Activated CD8-positive, alpha-beta memory T cell treated with anti-CD3 and anti-CD28 coated beads for 48 hours (primary cell): Measurements from ENCODE around the gene OR2M7.
"Not testable (repeated sequence)": the region's sequence is repeated elsewhere in the genome, so short reads cannot be mapped to it uniquely, and the experiment has no call there.

ENCODE experiments used
- DNase-seq, 3 experiments: peaks; one replicate each; pipeline ENCODE4 v3.0.0-alpha.2; 2020; ENCODE audit warnings: low read depth in 2 of 3, low spot score in 2 of 3

The OR2M7 gene, protein sequence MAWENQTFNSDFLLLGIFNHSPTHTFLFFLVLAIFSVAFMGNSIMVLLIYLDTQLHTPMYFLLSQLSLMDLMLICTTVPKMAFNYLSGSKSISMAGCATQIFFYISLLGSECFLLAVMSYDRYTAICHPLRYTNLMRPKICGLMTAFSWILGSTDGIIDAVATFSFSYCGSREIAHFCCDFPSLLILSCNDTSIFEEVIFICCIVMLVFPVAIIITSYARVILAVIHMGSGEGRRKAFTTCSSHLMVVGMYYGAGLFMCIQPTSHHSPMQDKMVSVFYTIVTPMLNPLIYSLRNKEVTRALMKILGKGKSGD

DNA sequence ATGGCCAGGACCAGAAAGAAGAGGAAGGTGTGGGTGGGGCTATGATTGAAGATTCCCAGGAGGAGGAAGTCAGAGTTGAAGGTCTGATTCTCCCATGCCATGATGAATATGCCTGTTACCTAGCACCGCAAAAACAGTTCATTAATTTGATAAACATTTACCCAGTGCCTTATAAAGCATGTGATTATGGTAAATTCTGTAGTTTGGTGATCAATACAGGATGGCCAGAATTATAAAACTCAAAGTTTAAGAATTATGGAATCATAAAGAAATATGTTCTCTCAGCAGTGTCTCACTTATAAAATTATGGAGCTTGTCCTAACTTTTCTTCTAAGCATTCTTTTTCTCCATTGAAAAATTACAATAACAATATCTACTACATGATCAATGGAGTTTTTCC lies at the start of gene OR2M7:
Gene OR2M7, minus strand, starts transcription at position 101 of the 400 bp plus-strand sequence. Its CDS starts 0 bp downstream, at position 101.
- DNase-seq, result no peak

DNA sequence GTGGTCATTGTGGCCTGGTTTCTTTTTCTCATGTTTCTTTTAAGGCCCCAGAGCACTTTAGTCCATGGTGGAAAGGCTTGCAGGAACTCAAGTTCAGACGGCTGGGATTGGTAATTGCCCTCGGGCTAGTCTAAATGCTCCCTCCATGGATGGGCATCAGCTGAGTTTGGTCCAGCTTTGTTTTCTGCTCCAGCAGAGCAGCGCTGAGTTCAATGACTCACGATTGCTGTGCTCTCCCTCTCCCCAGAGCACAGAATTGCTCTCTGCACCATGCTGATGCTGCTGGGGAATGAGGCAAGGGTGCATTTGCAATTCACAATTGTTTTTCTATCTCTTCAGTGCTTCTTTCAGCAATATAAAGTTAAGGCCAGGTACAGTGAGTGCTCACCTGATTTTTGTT lies 49.4 kb upstream of the OR2M7 start:
- DNase-seq, result no peak

DNA sequence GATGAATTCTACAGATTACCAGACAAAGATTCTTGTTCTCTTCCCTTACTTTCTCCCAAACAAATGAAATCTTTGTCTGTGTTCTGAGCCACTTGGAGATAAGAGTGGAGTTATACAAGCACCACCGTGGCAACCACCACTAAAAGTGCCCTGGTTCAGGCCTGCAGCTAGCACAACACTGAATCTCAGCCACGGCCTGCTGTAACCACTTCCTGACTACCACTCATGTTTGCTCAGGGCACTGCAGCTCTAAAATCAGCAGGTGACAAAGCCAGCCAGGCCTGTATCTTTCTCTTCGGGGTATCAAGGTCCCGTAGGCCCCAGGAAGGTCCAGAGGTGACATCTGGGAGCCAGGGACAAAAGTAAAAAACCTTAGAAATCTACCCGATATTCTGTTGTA lies 48.0 kb upstream of the OR2M7 start:
- DNase-seq, result no peak

DNA sequence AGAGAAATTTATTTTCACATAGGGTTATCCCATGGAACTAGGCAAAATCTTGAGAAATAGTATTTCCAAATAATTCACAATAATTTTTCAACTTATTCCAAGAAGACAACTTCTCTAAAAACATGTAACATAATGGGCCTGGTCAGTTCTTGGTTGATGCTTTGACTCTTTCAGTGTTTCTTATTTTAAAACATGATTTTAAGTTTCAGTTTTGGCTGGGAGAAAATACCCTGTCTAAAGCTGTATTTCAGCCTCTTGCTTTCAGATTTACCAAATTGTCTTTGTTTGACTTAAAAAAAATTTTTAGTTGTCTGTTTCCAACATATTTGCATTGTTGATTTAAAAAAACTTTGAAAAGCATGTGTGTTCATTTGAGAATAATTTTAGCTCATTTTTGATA lies 42.2 kb upstream of the OR2M7 start:
- DNase-seq, result no peak

DNA sequence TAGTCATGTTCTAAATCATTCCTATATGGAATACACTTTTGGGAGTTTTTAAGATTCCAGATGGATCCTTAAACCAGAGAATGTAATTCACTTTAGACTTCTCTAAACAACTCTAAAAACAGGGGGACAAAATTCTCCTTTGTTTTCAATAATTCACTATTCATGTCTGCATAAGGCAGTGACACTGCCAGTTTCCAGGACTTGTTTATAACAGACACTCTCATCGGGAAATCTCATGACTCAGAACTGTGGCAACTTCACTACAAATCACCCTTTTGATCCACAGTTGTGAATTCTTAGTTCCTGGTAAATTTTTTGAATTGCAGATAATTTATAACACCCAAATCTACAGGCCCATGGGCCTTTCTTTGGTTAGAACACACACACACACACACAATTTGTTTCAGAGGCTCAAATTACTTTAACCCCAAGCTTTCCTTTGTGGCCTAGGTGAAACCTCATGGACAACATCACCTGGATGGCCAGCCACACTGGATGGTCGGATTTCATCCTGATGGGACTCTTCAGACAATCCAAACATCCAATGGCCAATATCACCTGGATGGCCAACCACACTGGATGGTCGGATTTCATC lies 36.9 kb upstream of the OR2M7 start, which contains the start of gene OR2T4:
Gene OR2T4, plus strand, starts transcription at position 545 of the 595 bp plus-strand sequence. Its CDS starts 0 bp downstream, at position 545.
- no peak for DNase-seq

DNA sequence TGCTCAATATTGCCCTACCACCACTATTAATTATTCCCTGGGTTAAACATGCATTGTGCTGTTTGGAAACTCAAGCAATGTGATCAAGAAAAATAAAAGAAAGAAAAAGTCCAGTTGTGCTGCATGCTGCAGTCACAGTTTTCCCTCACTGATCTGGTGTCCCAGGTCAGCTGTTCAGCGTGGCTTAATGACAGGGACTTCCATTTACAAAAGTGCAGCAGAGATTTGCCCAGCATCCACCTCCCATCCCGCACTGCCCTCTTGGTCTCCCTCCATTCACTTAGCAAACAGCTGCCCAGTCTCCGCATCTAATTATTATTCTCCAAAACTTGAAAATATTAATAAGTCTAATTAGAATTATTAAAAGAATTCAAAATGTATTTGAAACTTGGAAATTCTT lies 35.0 kb upstream of the OR2M7 start:
- no peak for DNase-seq

DNA sequence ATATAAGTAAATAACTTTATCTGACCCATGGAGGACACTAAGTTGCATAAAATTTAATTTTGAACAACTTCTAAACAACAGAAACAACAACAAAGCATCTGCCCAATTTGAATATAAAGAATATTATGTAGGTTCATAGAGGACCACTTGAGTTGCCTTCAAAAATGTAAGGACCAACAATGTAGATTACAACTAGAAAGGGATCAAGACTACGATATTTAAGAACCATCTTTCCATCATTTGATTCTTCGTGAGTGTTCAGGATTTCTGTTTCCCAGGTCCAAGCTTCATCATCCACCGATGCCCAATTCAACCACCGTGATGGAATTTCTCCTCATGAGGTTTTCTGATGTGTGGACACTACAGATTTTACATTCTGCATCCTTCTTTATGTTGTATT lies 24.1 kb upstream of the OR2M7 start, which contains the start of gene OR14C36:
Gene OR14C36, plus strand, starts transcription at position 301 of the 400 bp plus-strand sequence. Its CDS starts 0 bp downstream, at position 301.
- DNase-seq, result no peak

DNA sequence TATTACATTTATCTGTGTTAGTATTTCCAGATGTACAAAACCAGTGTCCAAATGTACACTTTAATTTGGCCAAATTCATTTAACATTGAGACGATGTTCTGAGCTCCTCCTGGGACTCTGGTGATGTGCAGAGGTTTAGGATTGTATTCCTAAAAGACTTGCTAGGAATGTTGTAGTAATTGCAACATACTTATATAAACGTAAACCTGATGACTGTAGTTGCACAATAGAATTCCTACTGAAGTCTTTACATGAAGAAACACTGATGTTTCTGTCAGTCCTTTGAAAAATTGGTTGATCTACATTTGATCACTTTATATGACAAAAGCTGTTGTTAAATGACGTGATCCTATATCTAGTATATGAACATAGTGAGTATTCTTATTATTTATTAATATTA lies 19.1 kb upstream of the OR2M7 start:
- no peak for DNase-seq

DNA sequence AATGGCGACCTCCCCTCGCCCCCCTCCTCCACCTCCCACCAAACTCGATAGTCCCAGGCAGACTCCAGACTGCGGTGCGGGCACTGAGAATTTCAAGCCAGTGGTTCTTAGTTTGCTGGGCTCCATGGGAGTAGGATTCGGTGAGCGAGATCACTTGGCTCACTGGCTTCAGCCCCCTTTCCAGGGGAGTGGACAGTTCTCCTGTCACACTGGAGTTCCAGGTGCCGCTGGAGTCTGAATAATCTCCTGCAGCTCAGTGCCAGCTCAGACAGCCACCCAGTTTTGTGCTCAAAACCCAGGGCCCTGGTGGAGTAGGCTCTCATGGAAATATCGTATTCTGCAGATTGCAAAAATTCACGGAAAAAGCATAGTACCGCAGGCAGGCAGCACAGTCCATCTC lies 7.6 kb downstream of the OR2M7 start:
- DNase-seq, result no peak

DNA sequence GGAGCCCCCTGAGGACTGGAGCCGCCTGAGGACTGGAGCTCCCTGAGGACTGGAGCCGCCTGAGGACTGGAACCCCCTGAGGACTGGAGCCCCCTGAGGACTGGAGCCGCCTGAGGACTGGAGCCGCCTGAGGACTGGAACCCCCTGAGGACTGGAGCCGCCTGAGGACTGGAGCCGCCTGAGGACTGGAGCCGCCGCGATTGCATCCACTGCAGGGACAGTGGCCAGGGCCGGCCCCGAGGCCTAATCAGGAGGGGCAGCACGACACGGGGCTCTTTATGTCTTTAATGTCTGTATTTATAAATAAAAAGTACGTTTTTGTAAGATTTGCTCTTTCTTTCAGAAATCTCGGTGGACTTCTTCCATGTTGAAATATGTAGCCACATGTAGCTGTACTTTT lies 17.6 kb downstream of the OR2M7 start:
- not testable (repeated sequence) for DNase-seq

DNA sequence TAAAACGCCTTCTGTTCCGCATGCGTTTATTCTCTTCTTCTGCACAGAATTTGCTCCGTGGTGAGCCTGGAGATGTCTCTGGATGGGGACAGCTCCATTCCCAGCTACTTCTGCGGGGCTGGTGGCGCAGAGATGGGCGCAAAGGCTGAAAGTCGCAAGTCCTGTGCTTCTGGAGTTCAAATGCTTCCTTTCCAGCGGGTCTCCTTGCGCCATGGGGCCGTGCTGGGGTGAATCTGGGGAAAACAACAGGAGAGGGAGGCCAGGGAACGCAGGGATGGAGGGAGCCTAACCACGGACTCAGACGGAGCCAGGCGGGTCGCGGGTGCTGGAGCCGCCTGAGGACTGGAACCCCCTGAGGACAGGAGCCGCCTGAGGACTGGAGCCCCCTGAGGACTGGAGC lies 18.3 kb downstream of the OR2M7 start:
- no peak for DNase-seq

DNA sequence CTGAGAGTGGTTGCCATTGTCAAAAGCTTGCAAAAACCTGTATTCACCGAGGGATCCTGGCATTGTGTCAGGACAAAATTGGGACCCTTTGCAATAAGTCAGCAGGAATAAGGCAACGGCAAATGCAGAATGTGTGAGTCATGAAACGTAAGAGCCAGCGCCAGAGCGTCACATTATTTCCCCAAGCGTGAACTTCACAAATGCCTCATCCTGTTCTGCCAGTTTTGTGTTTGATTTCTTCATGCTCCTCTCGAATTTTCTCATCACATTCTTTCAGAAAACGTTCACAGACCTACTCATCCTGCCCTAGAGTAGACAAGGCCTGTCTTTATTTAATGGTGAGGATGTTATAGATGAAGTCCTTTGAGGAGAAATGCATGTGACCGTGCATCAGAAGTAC lies 18.7 kb downstream of the OR2M7 start:
- not testable (repeated sequence) for DNase-seq

DNA sequence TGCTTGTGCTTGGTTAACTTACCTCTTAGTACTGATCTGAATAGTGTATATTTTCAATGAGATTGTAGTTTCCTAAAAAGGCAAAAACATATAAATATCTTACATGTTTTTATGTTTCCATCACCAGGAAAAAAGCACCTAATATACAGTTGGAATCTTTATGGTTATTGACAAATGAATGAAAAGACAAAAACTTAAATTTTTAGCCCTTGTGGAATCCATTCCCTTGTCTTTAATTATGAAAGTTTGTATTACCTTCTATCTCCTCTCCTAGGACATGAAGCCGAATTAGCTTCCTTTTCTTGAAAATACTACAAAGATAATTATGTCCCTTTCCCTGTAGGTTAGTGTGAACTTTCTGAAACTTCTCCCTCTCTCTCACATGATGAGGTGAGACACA lies 21.0 kb downstream of the OR2M7 start, which contains the start of gene OR2T12:
Gene OR2T12, minus strand, starts transcription at position 101 of the 400 bp plus-strand sequence. CDS start 7,846 bp downstream, outside the sequence.
- DNase-seq, result no peak

DNA sequence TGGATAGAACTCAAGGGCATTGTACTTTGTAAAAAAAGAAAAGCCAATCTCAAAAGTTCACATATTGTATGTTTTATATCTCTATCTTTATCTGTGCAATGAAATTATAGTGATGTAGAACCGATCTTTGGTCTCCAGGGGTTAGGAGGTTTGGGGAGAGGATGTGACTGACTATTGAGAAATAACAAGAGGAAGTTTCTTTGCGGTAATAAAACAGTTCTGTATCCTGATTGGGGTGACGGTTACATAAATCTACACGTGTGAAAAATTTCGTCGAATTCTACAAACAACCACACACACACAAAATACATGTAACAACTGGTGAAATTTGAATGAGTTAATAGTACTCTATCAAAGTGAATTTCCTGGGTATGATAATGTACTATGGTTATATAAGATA lies 36.0 kb downstream of the OR2M7 start:
- no peak for DNase-seq

DNA sequence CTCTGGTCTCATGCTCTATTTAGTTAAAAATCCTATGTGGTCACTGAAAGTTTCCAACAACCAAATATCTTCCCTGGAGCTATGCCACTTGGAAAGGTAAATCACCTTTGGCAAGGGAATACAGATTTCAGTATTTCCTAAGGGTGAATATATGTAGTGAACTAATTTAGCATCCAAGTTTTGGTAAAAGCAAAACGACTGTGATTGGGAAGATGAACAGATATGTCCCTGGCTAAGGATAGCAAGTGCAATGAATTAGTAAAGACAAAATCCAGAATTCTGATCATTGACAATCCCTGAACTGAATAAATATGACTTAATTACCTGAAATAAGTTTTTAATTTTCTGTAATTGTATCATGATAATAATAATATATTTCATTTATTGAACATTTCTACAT lies 46.5 kb downstream of the OR2M7 start, which contains the start of gene OR2T33:
Gene OR2T33, minus strand, starts transcription at position 101 of the 400 bp plus-strand sequence. CDS start 4,162 bp downstream, outside the sequence.
- no peak for DNase-seq
